Adrenal gland (tissue), 12 donors: ENCODE measurements around the gene IRS4. TPM values are rescaled to one million over a fixed set of nuclear protein-coding genes. Genes with fewer than 3 reads are reported as not detected.

ENCODE experiments used
- DNase-seq, 7 donors: peaks; one replicate each; pipeline ENCODE4 v3.0.0-alpha.2; 2019 to 2020
- H3K27ac ChIP-seq, 5 donors: fragments of 200-600 bp; sonication (generic) in 4 of 5; 1 replicate in 3 of 5; 2 replicates in 2 of 5; pipeline versions ENCODE4 v1.5.1 to v1.8.0; 2016 to 2020; ENCODE audit warnings: mild to moderate bottlenecking in 1 of 5
- H3K27me3 ChIP-seq: fragments of 200-600 bp; 2 replicates; pipeline ENCODE4 v1.8.0; 2021
- H3K36me3 ChIP-seq, 2 donors: fragments of 200-600 bp; replicated peaks in 1 of 2; 1 replicate in 1 of 2; 2 replicates in 1 of 2; pipeline versions ENCODE4 v1.5.1 to v1.8.0; 2018 to 2022
- H3K4me1 ChIP-seq, 2 donors: fragments of 200-600 bp; replicated peaks in 1 of 2; 1 replicate in 1 of 2; 2 replicates in 1 of 2; pipeline versions ENCODE4 v1.5.1 to v1.8.0; 2018 to 2021
- H3K4me3 ChIP-seq, 4 donors: fragments of 200-600 bp; sonication (generic) in 3 of 4; one replicate each; pipeline ENCODE4 v1.5.1; 2016 to 2018
- H3K9me3 ChIP-seq, 3 donors: fragments of 200-600 bp; sonication (generic) in 1 of 3; replicated peaks in 1 of 3; 1 replicate in 2 of 3; 2 replicates in 1 of 3; pipeline versions ENCODE4 v1.5.1 to v1.8.0; 2016 to 2021
- CTCF ChIP-seq, 6 experiments: fragments of 450-650 bp in 4 of 6; fragments of 200-600 bp in 2 of 6; sonication (generic) in 1 of 6; IDR thresholded peaks; 1 replicate in 5 of 6; 2 replicates in 1 of 6; pipeline versions ENCODE4 v1.5.1 to v1.8.0; 2016 to 2021; ENCODE audit warnings: antibody characterized with exemption in 6 of 6, mild to moderate bottlenecking in 2 of 6, moderate library complexity in 1 of 6
- POLR2A ChIP-seq, 2 donors: fragments of 450-650 bp; IDR thresholded peaks; one replicate each; pipeline ENCODE4 v1.6.1; 2017; ENCODE audit warnings: antibody characterized with exemption in 2 of 2, mild to moderate bottlenecking in 2 of 2, moderate library complexity in 1 of 2
- WGBS, 4 donors: extraction: QIAGEN DNeasy Blood & Tissue Kit in 2 of 4; methylation state at CpG; one replicate each; pipeline versions ENCODE4 v1.1.5 to v1.1.7; 2013 to 2017; 5-methylcytosine and 5-hydroxymethylcytosine counted together
- intact Hi-C, 2 donors: fragments of 100-400 bp; cut with DNase I; formaldehyde crosslinking; loops; one replicate each; pipeline versions ENCODE4 v1.14.1 to v1.15.0; 2022 to 2023
- polyA plus RNA-seq, 3 donors: library from polyadenylated mRNA; stranded (reverse); fragments of 200-250 nt in 2 of 3; fragments of 350-450 nt in 1 of 3; fragmentation: Illumina TruSeq in 1 of 3; extraction: RNeasy Lipid Tissue Mini Kit (QIAGEN cat#74804) in 1 of 3; gene quantifications; one replicate each; pipeline ENCODE4 v1.2.3, GENCODE V29; 2013 to 2014
- total RNA-seq, 9 donors: library from RNA; depleted of rRNA in 4 of 9; stranded (reverse); fragments of >200 nt in 4 of 9; fragments of 120-200 nt in 1 of 9; fragmentation: NEBNext Ultra II Directional in 1 of 9; extraction: Animal tissue kit (Norgen Biotek cat#: 25700) in 1 of 9; gene quantifications; one replicate each; pipeline versions ENCODE4 v1.1.0 to v1.2.4, GENCODE V29; 2013 to 2023
- donor health status: healthy with polysubstance abuse.
- donor health status: Bipolar disorder and iron deficiency.
- donor health status: DM: yes; HTN: yes; CAD: no.
- donor health status: DM: no; HTN: no; CAD: no.
- donor health status: DM: no; HTN: no; CAD: no.
- donor health status: DM: yes; HTN: yes; CAD: no.

Gene IRS4
- total and polyA plus RNA-seq, 12 donors: 0.11 TPM; not detected in 11

GRCh38 chrX:108696690-108697089, 39.7 kb downstream of the IRS4 start:
- Histone ChIP-seq H3K36me3 (no peaks in the 10 kb centered on the region), H3K27me3 (no peaks in the 10 kb centered on the region), H3K9me3 (no peaks in the 10 kb centered on the region), H3K27ac (no peak overlapping the region), H3K4me1 (no peaks in the 10 kb centered on the region), H3K4me3 (no peak overlapping the region)
- 62 to 87% (median 80%) methylated on average over 3 of the region's 3 CpGs for WGBS, 4 donors
- no peak for DNase-seq
- TF ChIP-seq POLR2A (IDR thresholded peaks at IDR 0.05) (no peak), CTCF (IDR thresholded peaks at IDR 0.05) (no peak)
- intact Hi-C loops: no loop called here
